ENCODE data around the gene GFPT2. TPM values are rescaled to one million over a fixed set of nuclear protein-coding genes. Genes with fewer than 3 reads are reported as not detected.

The GFPT2 gene
- total and polyA plus RNA-seq, 2 of the 8 experiments (the other 6 are each of a cell fraction or from before 2014, with no cell fraction given), result 83.7 to 143 TPM

GRCh38 chr5:180335614-180336233 lies 17.4 kb downstream of the GFPT2 start:
- DNase-seq (ENCODE audit: low read depth in 1 of 2, low spot score in 2 of 2), result no peak
- no peaks in the 10 kb centered on the region for H3K23me2 ChIP-seq (ENCODE audit: low read depth, low read length)
- H2BK12ac ChIP-seq (ENCODE audit: low read depth, low read length), result no peak overlapping the region
- no peak for FAIRE-seq
- H3K4me3 ChIP-seq (ENCODE audit: extremely low read depth in 1 of 4, insufficient read depth in 2 of 4, low read depth in 3 of 4, low read length in 4 of 4), result no peak overlapping the region
- H2BK5ac ChIP-seq (ENCODE audit: low read depth, low read length), result 0 out of 2 replicates have a peak overlapping the region, but pooled peaks have one; percentile 35
- H3K4ac ChIP-seq (replicated peaks; ENCODE audit: insufficient read length, low read depth, low read length), result no peak overlapping the region
- no peak overlapping the region for H4K8ac ChIP-seq (ENCODE audit: extremely low read depth, insufficient read depth, low read length)
- no peak overlapping the region for H4K5ac ChIP-seq (ENCODE audit: insufficient read length, low read depth, low read length)
- CTCF ChIA-PET (ENCODE audit: partially characterized antibody), result interaction anchor here (0.6 to 14.0 kb wide), 4 partner anchors 18 to 201 kb away, joined by 3 to 192 read pairs (median 4); no protein-coding TSS in a partner anchor
- H3K79me2 ChIP-seq (ENCODE audit: control insufficient read depth in 1 of 2, insufficient read depth in 2 of 2, low read length in 2 of 2), result peaks cover 5 to 17% of the 10 kb centered on the region in 2 experiments; a peak in 3 of 4 replicates
- no peak overlapping the region for H2BK20ac ChIP-seq (ENCODE audit: low read length)
- peaks cover 0 to 5% of the 10 kb centered on the region in 2 experiments for H4K20me1 ChIP-seq (replicated peaks in 1 of 2; ENCODE audit: control insufficient read depth in 1 of 2, insufficient read depth in 2 of 2, low read length in 2 of 2)
- no peaks in the 10 kb centered on the region for H3K9me3 ChIP-seq (ENCODE audit: insufficient read depth in 2 of 2, low read depth in 1 of 2, low read length in 1 of 2)
- peaks cover 28 to 53% (median 48%) of the 10 kb centered on the region in 4 experiments for H3K36me3 ChIP-seq (ENCODE audit: control insufficient read depth in 2 of 4, insufficient read depth in 4 of 4, low read length in 3 of 4)
- POLR2A ChIA-PET (ENCODE audit: partially characterized antibody), result interaction anchor here (1.2 to 10.9 kb wide), 2 partner anchors 9 to 20 kb away, joined by 3 to 146 read pairs; no protein-coding TSS in a partner anchor
- peaks cover 8% of the 10 kb centered on the region for H3K79me1 ChIP-seq (ENCODE audit: low read depth, low read length)
- no peak overlapping the region for H2BK120ac ChIP-seq (replicated peaks; ENCODE audit: low read depth, low read length)
- H3K23ac ChIP-seq (ENCODE audit: insufficient read length), result no peak overlapping the region
- no peak overlapping the region for H3K27ac ChIP-seq (ENCODE audit: low read depth, low read length)
- no peak overlapping the region for H3K9ac ChIP-seq (replicated peaks in 1 of 4; ENCODE audit: extremely low read depth in 1 of 4, low read depth in 3 of 4, low read length in 3 of 4)
- H4K91ac ChIP-seq (replicated peaks; ENCODE audit: insufficient read length, low read length), result no peak overlapping the region
- H3K56ac ChIP-seq (replicated peaks; ENCODE audit: insufficient read length, low read depth, low read length), result no peak overlapping the region
- H2AFZ ChIP-seq (ENCODE audit: low read length), result no peak overlapping the region
- no peak overlapping the region for H3K4me2 ChIP-seq (ENCODE audit: insufficient read depth in 1 of 2, low read depth in 2 of 2, low read length in 2 of 2)
- 95% methylated on average over 19 of the region's 19 CpGs; no CpG with 5 or more reads in 1 of the 2 experiments for whole genome bisulfite sequencing, 2 experiments (ENCODE audit: extremely low coverage in 1 of 2, insufficient coverage in 1 of 2, insufficient read length in 1 of 2, insufficient replicate concordance in 2 of 2, low coverage in 1 of 2, low lambda C conversion rate in 2 of 2, missing lambda C conversion rate in 1 of 2)
- no peak overlapping the region for H3K18ac ChIP-seq (ENCODE audit: extremely low read depth, low read length)
- no peak overlapping the region for H2AK5ac ChIP-seq (ENCODE audit: low read depth, low read length)
- peaks cover 11 to 14% (median 13%) of the 10 kb centered on the region in 4 experiments for H3K4me1 ChIP-seq (replicated peaks in 1 of 4; ENCODE audit: control insufficient read depth in 3 of 4, insufficient read depth in 4 of 4, low read length in 3 of 4)
- no peak overlapping the region for H3K14ac ChIP-seq (ENCODE audit: insufficient read length)
- H3K27me3 ChIP-seq (replicated peaks in 1 of 4; ENCODE audit: control insufficient read depth in 3 of 4, extremely low read depth in 1 of 4, insufficient read depth in 3 of 4, low read length in 3 of 4), result no peaks in the 10 kb centered on the region
- H2BK15ac ChIP-seq (ENCODE audit: low read length), result no peak overlapping the region
- no peak for TF ChIP-seq JUN (IDR thresholded peaks at IDR 0.05; ENCODE audit: low read depth, low read length)
- TF ChIP-seq MAFK (IDR thresholded peaks at IDR 0.05; ENCODE audit: low read depth, low read length), result no peak
- no peak for TF ChIP-seq HDAC6 (IDR thresholded peaks at IDR 0.05; ENCODE audit: low read depth, low read length)
- no peak for TF ChIP-seq RBBP5 (IDR thresholded peaks at IDR 0.05; ENCODE audit: borderline replicate concordance, low read depth, low read length)
- TF ChIP-seq SRF (IDR thresholded peaks at IDR 0.05; ENCODE audit: low read depth, low read length), result no peak
- no peak for TF ChIP-seq TAF7 (optimal IDR thresholded peaks at IDR 0.05; ENCODE audit: borderline replicate concordance, low read depth, low read length)
- no peak for TF ChIP-seq SP1 (IDR thresholded peaks at IDR 0.05; ENCODE audit: low read depth, low read length)
- no peak for TF ChIP-seq CTCF (IDR thresholded peaks at IDR 0.05; ENCODE audit: control extremely low read depth in 1 of 3, insufficient read depth in 1 of 3, low read depth in 1 of 3, low read length in 3 of 3)
- TF ChIP-seq SAP30 (IDR thresholded peaks at IDR 0.05; ENCODE audit: insufficient read depth, insufficient replicate concordance, low read length), result no peak
- TF ChIP-seq KDM5A (IDR thresholded peaks at IDR 0.05; ENCODE audit: low read length), result no peak

Data from H1 (cell line).